DND-41 (cell line): Measurements from ENCODE around the gene RNF10.

Source experiments
- ATAC-seq: fragments of 200-7000 bp; cut with Tn5 transposase; 3 replicates; pipeline ENCODE4 v1.9.1; 2021; ENCODE audit warnings: low read depth; ENCODE audit not compliant: insufficient read depth
- DNase-seq: peaks from one replicate; pipeline ENCODE4 v3.0.0-alpha.2; 2020
- H2AFZ ChIP-seq: 2 replicates; pipeline ENCODE4 v1.6.0; 2012; ENCODE audit warnings: low read depth, low read length
- H3K27ac ChIP-seq: 2 replicates; pipeline ENCODE4 v1.5.1; 2012; ENCODE audit warnings: low read length, inconsistent platforms
- H3K27me3 ChIP-seq: fragments of 200-600 bp; sonication (generic); 2 replicates; pipeline ENCODE4 v1.6.0; 2012; ENCODE audit warnings: low read length, mild to moderate bottlenecking, inconsistent platforms; ENCODE audit not compliant: insufficient read depth, poor library complexity
- H3K36me3 ChIP-seq: 2 replicates; pipeline ENCODE4 v1.5.1; 2012; ENCODE audit warnings: low read length, inconsistent platforms; ENCODE audit not compliant: insufficient read depth
- H3K4me1 ChIP-seq: 2 replicates; pipeline ENCODE4 v1.5.1; 2012; ENCODE audit warnings: mild to moderate bottlenecking, low read length; ENCODE audit not compliant: insufficient read depth
- H3K4me2 ChIP-seq: 2 replicates; pipeline ENCODE4 v1.6.0; 2012; ENCODE audit warnings: mild to moderate bottlenecking, moderate library complexity, low read length, inconsistent platforms; ENCODE audit not compliant: insufficient read depth
- H3K4me3 ChIP-seq, 2 experiments: fragments of 200-600 bp in 1 of 2; shearing (Covaris generic) in 1 of 2; 2 replicates each; pipeline ENCODE4 v1.5.1; 2012 to 2016; ENCODE audit warnings: inconsistent platforms in 2 of 2, low read length in 2 of 2, mild to moderate bottlenecking in 2 of 2, low read depth in 1 of 2, moderate library complexity in 1 of 2
- H3K79me2 ChIP-seq: 2 replicates; pipeline ENCODE4 v1.6.0; 2012; ENCODE audit warnings: low read length, inconsistent platforms; ENCODE audit not compliant: insufficient read depth
- H3K9ac ChIP-seq: 2 replicates; pipeline ENCODE4 v1.6.0; 2012; ENCODE audit warnings: low read depth, mild to moderate bottlenecking, inconsistent platforms, low read length, moderate library complexity
- H3K9me3 ChIP-seq: 2 replicates; pipeline ENCODE4 v1.5.1; 2012; ENCODE audit warnings: low read length, moderate library complexity, mild to moderate bottlenecking, inconsistent platforms; ENCODE audit not compliant: insufficient read depth, severe bottlenecking
- H4K20me1 ChIP-seq: 2 replicates; pipeline ENCODE4 v1.6.0; 2012; ENCODE audit warnings: low read length; ENCODE audit not compliant: insufficient read depth
- EZH2 ChIP-seq: IDR thresholded peaks from 3 replicates; pipeline ENCODE4 v1.6.1; 2012; ENCODE audit warnings: borderline replicate concordance, low read depth, mild to moderate bottlenecking, moderate library complexity, low read length, inconsistent platforms; ENCODE audit not compliant: severe bottlenecking
- TF ChIP-seq, protein P1 (sequence below): IDR thresholded peaks from 2 replicates; pipeline ENCODE4 v1.5.1; 2012; ENCODE audit warnings: borderline replicate concordance, low read length, moderate library complexity, mild to moderate bottlenecking; ENCODE audit not compliant: poor library complexity, severe bottlenecking; ENCODE audit errors: extremely low read depth

Gene RNF10

GRCh38 chr12:120592121-120593049 is 58.2 kb downstream of the RNF10 start:
- H4K20me1 ChIP-seq = no peaks in the 10 kb centered on the region
- no peak for ATAC-seq
- no peaks in the 10 kb centered on the region for H3K36me3 ChIP-seq
- H3K4me2 ChIP-seq = no peak overlapping the region
- TF ChIP-seq, protein P1, sequence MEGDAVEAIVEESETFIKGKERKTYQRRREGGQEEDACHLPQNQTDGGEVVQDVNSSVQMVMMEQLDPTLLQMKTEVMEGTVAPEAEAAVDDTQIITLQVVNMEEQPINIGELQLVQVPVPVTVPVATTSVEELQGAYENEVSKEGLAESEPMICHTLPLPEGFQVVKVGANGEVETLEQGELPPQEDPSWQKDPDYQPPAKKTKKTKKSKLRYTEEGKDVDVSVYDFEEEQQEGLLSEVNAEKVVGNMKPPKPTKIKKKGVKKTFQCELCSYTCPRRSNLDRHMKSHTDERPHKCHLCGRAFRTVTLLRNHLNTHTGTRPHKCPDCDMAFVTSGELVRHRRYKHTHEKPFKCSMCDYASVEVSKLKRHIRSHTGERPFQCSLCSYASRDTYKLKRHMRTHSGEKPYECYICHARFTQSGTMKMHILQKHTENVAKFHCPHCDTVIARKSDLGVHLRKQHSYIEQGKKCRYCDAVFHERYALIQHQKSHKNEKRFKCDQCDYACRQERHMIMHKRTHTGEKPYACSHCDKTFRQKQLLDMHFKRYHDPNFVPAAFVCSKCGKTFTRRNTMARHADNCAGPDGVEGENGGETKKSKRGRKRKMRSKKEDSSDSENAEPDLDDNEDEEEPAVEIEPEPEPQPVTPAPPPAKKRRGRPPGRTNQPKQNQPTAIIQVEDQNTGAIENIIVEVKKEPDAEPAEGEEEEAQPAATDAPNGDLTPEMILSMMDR = no peak
- H3K4me1 ChIP-seq = no peaks in the 10 kb centered on the region
- H3K27ac ChIP-seq = no peak overlapping the region
- DNase-seq = no peak
- no peak overlapping the region for H3K4me3 ChIP-seq
- no peaks in the 10 kb centered on the region for H3K9me3 ChIP-seq
- no peak overlapping the region for H2AFZ ChIP-seq
- no peaks in the 10 kb centered on the region for H3K79me2 ChIP-seq
- no peak overlapping the region for H3K9ac ChIP-seq
- H3K27me3 ChIP-seq = peaks cover 3% of the 10 kb centered on the region

DNA sequence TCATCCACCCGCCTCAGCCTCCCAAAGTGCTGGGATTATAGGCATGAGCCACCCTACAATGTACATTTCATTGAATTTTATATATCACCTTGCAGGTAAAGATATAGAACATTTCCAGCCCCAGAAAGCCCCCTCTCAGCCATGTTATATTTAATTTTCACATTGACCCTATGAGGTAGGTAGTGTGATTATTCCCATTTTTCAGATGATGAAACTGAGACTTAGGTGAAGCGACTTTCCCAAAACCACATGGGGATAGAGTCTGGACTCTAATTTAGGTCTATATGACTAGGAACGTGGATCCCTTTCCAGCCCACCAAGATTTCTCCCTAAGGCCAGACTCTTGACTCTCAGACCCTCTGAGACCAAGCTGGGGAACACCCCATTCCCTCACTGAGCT is 62.7 kb downstream of the RNF10 start:
- H2AFZ ChIP-seq = no peak overlapping the region
- peaks cover 9% of the 10 kb centered on the region for H3K27me3 ChIP-seq
- H3K9me3 ChIP-seq = no peaks in the 10 kb centered on the region
- H3K9ac ChIP-seq = no peak overlapping the region
- TF ChIP-seq, protein P1 = no peak
- no peak for TF ChIP-seq EZH2
- no peak overlapping the region for H3K4me3 ChIP-seq
- no peaks in the 10 kb centered on the region for H4K20me1 ChIP-seq
- H3K4me2 ChIP-seq = no peak overlapping the region
- H3K79me2 ChIP-seq = no peaks in the 10 kb centered on the region
- no peaks in the 10 kb centered on the region for H3K36me3 ChIP-seq
- DNase-seq (no peak), ATAC-seq (no peak)
- H3K4me1 ChIP-seq = no peaks in the 10 kb centered on the region
- no peak overlapping the region for H3K27ac ChIP-seq

DNA sequence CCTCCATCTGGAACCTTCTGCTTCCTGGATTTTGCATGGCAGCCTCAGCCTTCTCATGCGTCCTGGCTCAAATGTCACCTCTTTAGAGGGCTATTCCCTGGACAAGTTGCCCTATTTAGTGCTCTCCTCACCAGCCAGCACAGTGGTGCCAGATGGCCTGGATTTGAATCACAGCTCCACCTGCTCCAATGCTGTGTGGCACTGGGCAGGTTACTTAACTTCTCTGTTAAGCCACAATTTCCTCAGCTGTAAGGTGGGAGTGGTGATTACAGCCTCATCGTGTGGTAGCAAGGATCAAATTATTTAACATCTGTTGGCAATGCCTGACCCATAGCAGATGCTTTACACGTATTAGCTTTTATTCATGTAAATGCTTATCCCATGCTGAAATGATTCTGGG is 63.7 kb downstream of the RNF10 start:
- H3K27me3 ChIP-seq = peaks cover 9% of the 10 kb centered on the region
- H4K20me1 ChIP-seq = no peaks in the 10 kb centered on the region
- H3K4me2 ChIP-seq = no peak overlapping the region
- DNase-seq (no peak), ATAC-seq (no peak)
- no peak for TF ChIP-seq EZH2
- TF ChIP-seq, protein P1 = no peak
- H3K4me1 ChIP-seq = no peaks in the 10 kb centered on the region
- H3K79me2 ChIP-seq = no peaks in the 10 kb centered on the region
- H3K36me3 ChIP-seq = no peaks in the 10 kb centered on the region
- no peak overlapping the region for H3K4me3 ChIP-seq
- no peaks in the 10 kb centered on the region for H3K9me3 ChIP-seq
- no peak overlapping the region for H2AFZ ChIP-seq
- H3K9ac ChIP-seq = no peak overlapping the region
- H3K27ac ChIP-seq = no peak overlapping the region
